DOHH2 (cell line): ENCODE measurements around the gene TSPYL1.

ENCODE experiments used
- H3F3A ChIP-seq: fragments of 200-600 bp; sonication (generic), shearing (Covaris generic); 2 replicates; pipeline ENCODE4 v1.6.0; 2016; ENCODE audit warnings: antibody characterized with exemption, mild to moderate bottlenecking; ENCODE audit not compliant: control insufficient read depth, insufficient read depth
- H3K27ac ChIP-seq: fragments of 200-600 bp; sonication (generic); 2 replicates; pipeline ENCODE4 v1.5.1; 2014; ENCODE audit warnings: low read depth, mild to moderate bottlenecking, low read length, moderate library complexity
- H3K27me3 ChIP-seq: fragments of 200-600 bp; sonication (generic); 2 replicates; pipeline ENCODE4 v1.6.1; 2014; ENCODE audit warnings: mild to moderate bottlenecking, low read length, mixed read lengths; ENCODE audit not compliant: control insufficient read depth
- H3K36me3 ChIP-seq: fragments of 200-600 bp; sonication (generic); 2 replicates; pipeline ENCODE4 v1.6.1; 2014; ENCODE audit warnings: mild to moderate bottlenecking, low read length, moderate library complexity, mixed read lengths; ENCODE audit not compliant: control insufficient read depth
- H3K4me1 ChIP-seq: fragments of 200-600 bp; sonication (generic); 2 replicates; pipeline ENCODE4 v1.6.1; 2014; ENCODE audit warnings: mild to moderate bottlenecking, low read length, mixed read lengths; ENCODE audit not compliant: control insufficient read depth
- H3K4me2 ChIP-seq: fragments of 200-600 bp; sonication (generic); 2 replicates; pipeline ENCODE4 v1.6.0; 2014; ENCODE audit warnings: mild to moderate bottlenecking, low read length, moderate library complexity
- H3K4me3 ChIP-seq: fragments of 200-600 bp; sonication (generic); 2 replicates; pipeline ENCODE4 v1.5.1; 2014; ENCODE audit warnings: mild to moderate bottlenecking, low read length, mixed read lengths
- H3K79me2 ChIP-seq: fragments of 200-600 bp; sonication (generic); 2 replicates; pipeline ENCODE4 v1.6.1; 2014; ENCODE audit warnings: mild to moderate bottlenecking, low read length, mixed read lengths; ENCODE audit not compliant: control insufficient read depth
- H3K9me2 ChIP-seq: fragments of 200-600 bp; sonication (generic); replicated peaks from 2 replicates; pipeline ENCODE4 v1.6.1; 2014; ENCODE audit warnings: mild to moderate bottlenecking, low read length, mixed read lengths; ENCODE audit not compliant: control insufficient read depth
- H3K9me3 ChIP-seq: fragments of 200-600 bp; sonication (generic); 2 replicates; pipeline ENCODE4 v1.6.1; 2014; ENCODE audit warnings: antibody characterized with exemption, low read length, mixed read lengths; ENCODE audit not compliant: control insufficient read depth, insufficient read depth
- H4K20me1 ChIP-seq: fragments of 200-600 bp; sonication (generic); 2 replicates; pipeline ENCODE4 v1.6.0; 2014; ENCODE audit warnings: low read depth, mild to moderate bottlenecking, antibody characterized with exemption, low read length, moderate library complexity; ENCODE audit not compliant: control insufficient read depth, insufficient read depth
- CTCF ChIP-seq: fragments of 200-600 bp; sonication (generic); IDR thresholded peaks from one replicate; pipeline ENCODE4 v1.5.1; 2014; ENCODE audit warnings: antibody characterized with exemption, mild to moderate bottlenecking, low read depth, low read length; ENCODE audit not compliant: poor library complexity, severe bottlenecking
- EZH2phosphoT487 ChIP-seq: fragments of 200-600 bp; sonication (generic); IDR thresholded peaks from 2 replicates; pipeline ENCODE4 v1.6.1; 2017; ENCODE audit warnings: borderline replicate concordance, mild to moderate bottlenecking, antibody characterized with exemption, low read length, moderate library complexity, mixed read lengths

Gene TSPYL1

GRCh38 chr6:116314218-116314617, 34.5 kb upstream of the TSPYL1 start:
- Histone ChIP-seq H3K4me1 (no peaks in the 10 kb centered on the region), H3K9me2 (no peaks in the 10 kb centered on the region), H3F3A (no peaks in the 10 kb centered on the region), H3K9me3 (no peaks in the 10 kb centered on the region), H3K36me3 (no peaks in the 10 kb centered on the region), H3K4me2 (no peak overlapping the region), H3K4me3 (no peak overlapping the region), H3K27ac (no peak overlapping the region), H3K79me2 (no peaks in the 10 kb centered on the region), H4K20me1 (no peaks in the 10 kb centered on the region), H3K27me3 (peaks cover under 1% of the 10 kb centered on the region)
- TF ChIP-seq CTCF (no peak), EZH2phosphoT487 (no peak)

- Histone ChIP-seq H3K27ac (no peak overlapping the region), H3K4me1 (no peaks in the 10 kb centered on the region), H3F3A (no peaks in the 10 kb centered on the region), H3K4me3 (no peak overlapping the region), H3K36me3 (no peaks in the 10 kb centered on the region), H3K9me3 (no peaks in the 10 kb centered on the region), H3K4me2 (no peak overlapping the region), H3K27me3 (no peaks in the 10 kb centered on the region), H3K79me2 (no peaks in the 10 kb centered on the region), H3K9me2 (no peaks in the 10 kb centered on the region), H4K20me1 (no peaks in the 10 kb centered on the region)
- TF ChIP-seq CTCF (no peak), EZH2phosphoT487 (no peak)
Measured at GRCh38 chr6:116313101-116313776, 33.5 kb upstream of the TSPYL1 start.

- Histone ChIP-seq H3K4me1 (no peaks in the 10 kb centered on the region), H3K36me3 (no peaks in the 10 kb centered on the region), H3K9me2 (no peaks in the 10 kb centered on the region), H3F3A (no peaks in the 10 kb centered on the region), H4K20me1 (no peaks in the 10 kb centered on the region), H3K4me2 (no peak overlapping the region), H3K4me3 (no peak overlapping the region), H3K27me3 (no peaks in the 10 kb centered on the region), H3K79me2 (no peaks in the 10 kb centered on the region), H3K9me3 (no peaks in the 10 kb centered on the region), H3K27ac (no peak overlapping the region)
- TF ChIP-seq EZH2phosphoT487 = no peak
- no peak for TF ChIP-seq CTCF
Measured at GRCh38 chr6:116309657-116310056, 29.9 kb upstream of the TSPYL1 start.
